CD4-positive, alpha-beta T cell treated with Interferon alpha-2 for 1 hour (primary cell): Measurements from ENCODE around the gene CAV2.
"Not testable (repeated sequence)": the region's sequence is repeated elsewhere in the genome, so short reads cannot be mapped to it uniquely, and the experiment has no call there.

Experiments
- DNase-seq, 2 donors: peaks; one replicate each; pipeline ENCODE4 v3.0.0-alpha.2; 2020 to 2022

CAV2 gene

GRCh38 chr7:116499168-116500077 lies at the start of gene CAV2:
Gene CAV2 (plus strand): TSS chr7:116499738. CDS start chr7:116499782, 44 bp downstream.
- DNase-seq = peak in 1 of 2 donors; percentile 6

- no peak for DNase-seq
Observed at GRCh38 chr7:116449950-116450349, 49.6 kb upstream of the CAV2 start.

GRCh38 chr7:116451957-116452729 lies 47.4 kb upstream of the CAV2 start:
- no peak for DNase-seq

GRCh38 chr7:116454377-116454776 lies 45.2 kb upstream of the CAV2 start:
- no peak for DNase-seq

GRCh38 chr7:116455009-116455408 lies 44.5 kb upstream of the CAV2 start:
- DNase-seq = no peak

DNA sequence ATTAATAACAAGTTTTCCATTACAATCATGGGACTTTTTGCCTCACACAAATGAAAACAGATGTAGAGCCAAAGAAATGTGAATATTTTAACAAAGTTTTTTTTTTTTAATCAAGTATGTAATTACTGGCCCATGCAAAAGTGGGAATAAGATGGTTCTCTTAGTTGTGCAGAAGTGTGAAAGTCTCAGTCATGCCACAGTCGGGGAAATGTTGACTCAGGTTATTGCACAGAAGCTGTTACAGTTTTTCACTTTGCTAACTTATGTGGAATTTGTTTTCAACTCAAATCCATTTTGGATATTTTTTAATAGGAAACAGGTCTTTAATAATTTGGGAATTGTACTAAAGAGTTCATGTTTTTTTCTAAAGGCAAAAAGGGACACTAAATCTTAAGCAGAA lies 44.0 kb upstream of the CAV2 start:
- no peak for DNase-seq

DNA sequence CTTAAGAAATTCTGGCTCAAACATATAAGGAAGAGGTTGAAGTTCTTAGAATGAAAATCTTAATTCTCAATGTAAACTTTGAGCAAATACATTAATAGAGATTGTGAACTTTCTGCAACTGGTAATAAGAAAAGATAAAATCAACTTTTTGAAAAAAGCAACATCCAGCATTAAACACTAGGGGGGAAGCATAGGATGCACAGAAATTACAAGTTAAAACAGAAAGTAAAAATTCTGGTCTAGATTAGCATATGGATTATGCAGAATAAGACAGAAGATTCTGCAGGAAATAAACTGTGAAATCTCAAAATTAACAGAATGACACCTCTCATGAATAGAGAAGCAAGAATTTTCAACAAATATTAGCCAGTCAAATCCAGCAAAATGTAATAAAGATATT lies 38.0 kb upstream of the CAV2 start:
- DNase-seq = no peak

- DNase-seq = no peak
Observed at GRCh38 chr7:116463956-116464355, 35.6 kb upstream of the CAV2 start.

- DNase-seq = no peak
Observed at GRCh38 chr7:116464375-116464774, 35.2 kb upstream of the CAV2 start.

DNA sequence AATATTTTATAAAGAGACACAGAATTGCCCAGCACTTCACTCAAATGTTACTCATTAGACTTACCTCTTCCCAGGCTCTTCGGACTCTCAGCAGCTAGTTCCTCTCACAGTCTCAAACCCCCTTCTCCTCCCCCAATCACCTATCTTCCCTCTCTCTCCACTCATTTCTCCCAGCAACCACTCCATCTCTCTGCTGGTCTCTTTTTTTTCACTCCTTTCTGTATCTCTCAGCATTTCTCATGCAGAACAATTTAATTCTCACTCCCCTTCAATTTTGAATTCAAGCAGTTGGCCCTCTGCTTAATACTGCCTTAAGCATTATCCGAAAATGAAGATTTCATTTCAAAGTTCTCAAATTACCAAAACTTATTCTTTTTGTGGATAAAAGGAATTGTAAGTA lies 34.4 kb upstream of the CAV2 start:
- no peak for DNase-seq

GRCh38 chr7:116468534-116468933 lies 31.0 kb upstream of the CAV2 start:
- no peak for DNase-seq

DNA sequence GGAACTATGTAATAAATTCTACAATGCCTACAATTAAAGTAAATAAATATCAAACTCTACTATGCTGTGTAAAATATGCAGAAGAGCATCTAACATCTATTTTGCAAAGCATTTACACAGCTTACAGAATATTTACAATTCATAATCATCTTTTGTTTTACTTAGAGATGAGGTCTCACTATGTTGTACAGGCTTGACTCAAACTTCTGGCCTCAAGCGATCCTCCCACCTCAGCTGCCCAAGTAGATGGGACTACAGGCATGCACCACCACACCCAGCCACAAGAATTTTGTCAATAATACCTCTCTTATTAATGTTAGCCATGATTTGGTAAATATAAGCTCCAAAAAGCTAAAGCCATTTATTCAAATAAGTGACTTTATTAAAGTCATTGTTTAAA lies 21.9 kb upstream of the CAV2 start:
- no peak for DNase-seq

DNA sequence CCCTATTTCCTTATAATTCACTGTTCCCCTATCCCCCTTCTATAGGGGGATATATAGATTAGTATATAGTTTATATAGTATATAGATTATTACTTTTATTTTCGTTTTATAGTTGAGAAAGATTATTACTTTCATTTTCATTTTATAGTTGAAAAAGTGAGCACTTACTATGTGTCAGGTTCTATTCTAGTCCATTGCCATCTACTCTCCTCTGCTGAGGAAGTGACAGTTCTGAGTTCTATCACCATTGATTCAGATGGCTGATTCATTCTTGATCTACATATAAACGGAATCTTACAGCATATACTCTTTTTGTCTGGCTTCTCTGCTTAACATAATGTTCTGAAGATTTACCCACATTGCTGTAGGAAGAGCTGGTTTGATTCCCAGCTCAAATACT lies 20.7 kb upstream of the CAV2 start:
- no peak for DNase-seq

DNA sequence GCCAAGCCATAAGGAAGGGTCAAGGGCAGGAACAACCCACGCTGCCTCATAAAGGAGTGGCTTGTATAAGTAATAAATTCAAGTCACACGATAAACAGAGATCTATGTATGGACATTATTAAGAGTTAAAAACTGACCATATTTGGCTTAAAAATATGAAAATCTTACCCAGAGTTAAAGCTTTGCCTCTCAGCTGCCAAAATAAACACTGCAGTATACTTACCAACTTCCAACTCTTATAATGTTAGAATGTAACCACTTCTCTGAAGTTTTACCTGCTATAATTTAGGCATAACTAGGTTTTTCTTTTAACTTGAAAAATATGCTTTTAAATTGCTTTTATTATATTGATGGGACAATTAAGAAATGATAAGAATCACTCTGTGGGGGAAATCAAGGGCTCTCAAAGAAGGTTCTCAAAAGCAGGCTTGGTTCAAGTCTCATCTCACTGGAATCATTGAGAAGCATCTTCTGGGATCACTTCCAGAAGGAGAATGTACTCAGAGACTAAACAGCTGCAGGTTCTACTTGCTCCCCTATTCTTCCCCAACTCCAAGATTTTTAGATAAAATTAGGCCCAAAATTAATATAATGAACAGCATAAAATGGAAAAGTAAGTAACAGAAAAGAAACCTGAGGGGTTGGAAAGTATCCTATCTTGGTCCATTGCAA lies 16.1 kb upstream of the CAV2 start:
- DNase-seq = no peak

- DNase-seq = not testable (repeated sequence)
Observed at GRCh38 chr7:116484389-116484788, 15.1 kb upstream of the CAV2 start.

GRCh38 chr7:116487907-116488521 lies 11.5 kb upstream of the CAV2 start:
- no peak for DNase-seq

DNA sequence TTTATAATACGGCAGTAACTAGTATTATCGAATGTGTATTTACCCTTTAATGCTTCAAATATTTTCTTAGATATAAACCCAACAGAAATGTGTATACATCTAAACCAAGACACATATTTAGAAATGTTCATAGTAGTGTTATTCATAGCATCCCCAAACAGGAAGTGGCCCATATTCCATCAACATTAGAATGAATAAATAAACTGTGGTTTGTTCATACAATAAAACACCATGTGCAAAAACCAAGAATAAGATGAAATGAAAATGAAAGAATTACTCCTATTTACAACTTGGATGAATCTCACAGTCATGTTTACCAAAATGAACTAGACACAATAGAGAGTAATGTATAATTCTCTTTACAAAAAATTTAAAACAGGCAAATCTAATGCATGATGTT lies 9.2 kb upstream of the CAV2 start:
- no peak for DNase-seq

GRCh38 chr7:116491887-116492653 lies 7.5 kb upstream of the CAV2 start:
- no peak for DNase-seq

GRCh38 chr7:116492654-116493109 lies 6.9 kb upstream of the CAV2 start:
- no peak for DNase-seq

DNA sequence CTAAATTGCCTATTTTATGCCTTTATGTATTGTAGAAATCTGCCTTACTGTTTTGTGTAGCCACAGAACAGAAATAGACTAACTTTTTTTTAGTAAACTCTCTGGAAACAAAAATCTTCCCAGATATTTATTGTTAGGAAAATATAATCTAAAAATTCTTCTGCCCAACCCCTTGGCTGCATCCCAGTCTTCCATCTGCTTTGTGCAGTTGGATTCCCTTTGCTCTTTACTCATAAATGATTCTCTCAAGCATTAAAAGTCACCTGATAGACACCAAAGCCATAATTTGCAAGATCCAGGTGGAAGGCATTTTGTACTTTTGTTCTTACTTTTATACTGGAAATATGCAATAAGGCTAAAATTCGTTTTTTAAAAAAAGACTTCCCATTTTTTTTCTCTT lies 6.1 kb upstream of the CAV2 start:
- no peak for DNase-seq

DNA sequence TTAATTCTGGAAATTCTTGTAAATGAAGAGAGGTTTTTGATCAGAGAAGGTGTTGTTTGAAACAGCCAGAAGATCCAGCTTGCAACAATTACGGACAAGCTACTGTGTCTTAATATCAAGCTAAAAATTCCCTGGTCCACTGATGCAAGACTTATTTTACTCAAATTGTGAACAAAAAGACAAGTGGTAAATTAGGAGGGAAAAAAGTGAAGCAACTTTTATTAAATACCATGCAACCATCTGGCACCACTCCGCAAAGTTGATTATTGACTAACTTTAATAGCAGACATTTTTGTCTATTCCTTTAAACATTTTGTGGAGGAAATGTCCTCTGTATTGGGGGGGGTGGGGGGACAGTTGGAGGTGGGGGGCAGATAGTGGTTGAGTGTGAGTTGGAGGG lies 5.1 kb upstream of the CAV2 start:
- DNase-seq = no peak

DNA sequence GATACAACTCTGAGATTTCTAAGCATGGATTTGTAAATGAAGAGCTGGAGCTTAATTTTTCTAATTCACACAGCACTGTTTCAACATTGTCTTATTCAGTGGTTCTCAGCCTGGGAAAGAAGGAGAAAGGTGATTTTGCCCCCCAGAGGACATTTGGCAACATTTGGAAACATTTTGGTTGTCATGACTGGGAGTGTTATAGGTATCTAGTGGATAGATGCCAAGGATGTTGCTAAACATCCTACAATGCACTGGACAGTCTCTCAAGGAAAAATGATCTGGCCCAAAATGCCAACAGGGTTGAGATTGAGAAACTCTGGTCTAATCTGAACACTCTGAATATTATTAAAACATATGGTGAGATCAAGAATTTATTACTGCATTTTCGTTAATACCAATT lies 3.8 kb upstream of the CAV2 start:
- no peak for DNase-seq
